Neuronal stem cell (in vitro differentiated cells): Measurements from ENCODE around the gene OSBPL10.

ENCODE experiments used
- DNase-seq: peaks from one replicate; pipeline ENCODE4 v3.0.0-alpha.2; 2013; ENCODE audit warnings: low spot score
- H2AFZ ChIP-seq: one replicate; pipeline ENCODE4 v1.6.1; 2013; ENCODE audit warnings: mild to moderate bottlenecking, low read length, inconsistent platforms
- H2AK5ac ChIP-seq: 2 replicates; pipeline ENCODE4 v1.6.1; 2013; ENCODE audit warnings: low read depth, mild to moderate bottlenecking, inconsistent platforms, low read length, moderate library complexity, mixed read lengths
- H2BK120ac ChIP-seq: 2 replicates; pipeline ENCODE4 v1.6.1; 2013; ENCODE audit warnings: low read depth, mild to moderate bottlenecking, inconsistent platforms, low read length, moderate library complexity, mixed read lengths
- H2BK12ac ChIP-seq: one replicate; pipeline ENCODE4 v1.6.1; 2013; ENCODE audit warnings: low read length, inconsistent platforms
- H2BK15ac ChIP-seq: 2 replicates; pipeline ENCODE4 v1.6.1; 2013; ENCODE audit warnings: mild to moderate bottlenecking, low read length, inconsistent platforms, mixed read lengths
- H2BK5ac ChIP-seq: one replicate; pipeline ENCODE4 v1.6.1; 2013; ENCODE audit warnings: inconsistent platforms, mild to moderate bottlenecking, low read length, moderate library complexity
- H3K14ac ChIP-seq: one replicate; pipeline ENCODE4 v1.6.1; 2013; ENCODE audit warnings: low read length, inconsistent platforms
- H3K18ac ChIP-seq: 2 replicates; pipeline ENCODE4 v1.6.1; 2013; ENCODE audit warnings: low read length, inconsistent platforms
- H3K23ac ChIP-seq: 2 replicates; pipeline ENCODE4 v1.6.1; 2013; ENCODE audit warnings: low read depth, mild to moderate bottlenecking, mixed read lengths, low read length, inconsistent platforms; ENCODE audit not compliant: poor library complexity
- H3K27ac ChIP-seq: replicated peaks from 3 replicates; pipeline ENCODE4 v1.5.1; 2013; ENCODE audit warnings: low read length, inconsistent platforms
- H3K27me3 ChIP-seq, 3 experiments: 2 replicates each; pipeline ENCODE4 v1.6.1; 2013; ENCODE audit warnings: low read length in 3 of 3, mild to moderate bottlenecking in 2 of 3, inconsistent platforms in 1 of 3, low read depth in 1 of 3, mixed read lengths in 1 of 3, moderate library complexity in 1 of 3; ENCODE audit not compliant: control insufficient read depth in 3 of 3, insufficient read depth in 3 of 3
- H3K36me3 ChIP-seq, 2 donors: replicated peaks in 1 of 2; 2 replicates each; pipeline ENCODE4 v1.6.1; 2013; ENCODE audit warnings: low read length in 2 of 2; ENCODE audit not compliant: control insufficient read depth in 2 of 2, insufficient read depth in 2 of 2
- H3K4ac ChIP-seq: 2 replicates; pipeline ENCODE4 v1.6.1; 2013; ENCODE audit warnings: inconsistent platforms, mild to moderate bottlenecking, low read length, moderate library complexity
- H3K4me1 ChIP-seq, 2 donors: 1 replicate in 1 of 2; 2 replicates in 1 of 2; pipeline ENCODE4 v1.6.1; 2013; ENCODE audit warnings: low read length in 2 of 2, low read depth in 1 of 2; ENCODE audit not compliant: control insufficient read depth in 2 of 2, insufficient read depth in 1 of 2
- H3K4me2 ChIP-seq: one replicate; pipeline ENCODE4 v1.6.1; 2013; ENCODE audit warnings: mild to moderate bottlenecking, low read length, inconsistent platforms; ENCODE audit not compliant: insufficient read depth, poor library complexity, severe bottlenecking
- H3K4me3 ChIP-seq, 2 donors: 2 replicates each; pipeline ENCODE4 v1.5.1; 2013; ENCODE audit warnings: low read length in 2 of 2, mild to moderate bottlenecking in 2 of 2, inconsistent platforms in 1 of 2, moderate library complexity in 1 of 2
- H3K79me1 ChIP-seq: one replicate; pipeline ENCODE4 v1.6.1; 2013; ENCODE audit warnings: low read depth, mild to moderate bottlenecking, inconsistent platforms, low read length, moderate library complexity
- H3K9ac ChIP-seq: one replicate; pipeline ENCODE4 v1.6.1; 2013; ENCODE audit warnings: mild to moderate bottlenecking, low read depth, low read length, inconsistent platforms; ENCODE audit not compliant: poor library complexity
- H3K9me3 ChIP-seq, 2 donors: replicated peaks in 1 of 2; 2 replicates each; pipeline versions ENCODE3 to v1.6.1; 2013; ENCODE audit warnings: low read length in 2 of 2, mild to moderate bottlenecking in 2 of 2, inconsistent platforms in 1 of 2, low read depth in 1 of 2, mixed read lengths in 1 of 2, moderate library complexity in 1 of 2; ENCODE audit not compliant: control insufficient read depth in 2 of 2, insufficient read depth in 1 of 2
- H4K8ac ChIP-seq: one replicate; pipeline ENCODE4 v1.6.1; 2013; ENCODE audit warnings: low read depth, mild to moderate bottlenecking, inconsistent platforms, low read length, moderate library complexity
- H4K91ac ChIP-seq: one replicate; pipeline ENCODE4 v1.6.1; 2013; ENCODE audit warnings: low read length, low read depth, mild to moderate bottlenecking, inconsistent platforms; ENCODE audit not compliant: poor library complexity
- WGBS, 2 donors: extraction: QIAGEN DNeasy Blood & Tissue Kit; methylation state at CpG; one replicate each; pipeline ENCODE4 v1.1.7; 2013; ENCODE audit warnings: missing lambda C conversion rate in 2 of 2, mixed read lengths in 1 of 2; ENCODE audit not compliant: insufficient read length in 2 of 2, insufficient replicate concordance in 1 of 2; ENCODE audit errors: extremely low coverage in 2 of 2; 5-methylcytosine and 5-hydroxymethylcytosine counted together

The OSBPL10 gene

GRCh38 chr3:31767920-31768319 is 213.1 kb downstream of the OSBPL10 start:
- Histone ChIP-seq H3K79me1 (no peaks in the 10 kb centered on the region), H2BK15ac (no peak overlapping the region), H4K91ac (no peak overlapping the region), H3K36me3 (no peaks in the 10 kb centered on the region), H3K27ac (no peak overlapping the region), H2BK5ac (no peak overlapping the region), H2AK5ac (no peak overlapping the region), H3K4me2 (no peak overlapping the region), H3K4ac (no peak overlapping the region), H3K23ac (no peak overlapping the region), H3K27me3 (no peaks in the 10 kb centered on the region), H3K9me3 (no peaks in the 10 kb centered on the region), H3K18ac (no peak overlapping the region), H3K14ac (no peak overlapping the region), H2AFZ (no peak overlapping the region), H2BK12ac (no peak overlapping the region), H3K4me3 (no peak overlapping the region), H3K9ac (no peak overlapping the region), H3K4me1 (no peaks in the 10 kb centered on the region), H2BK120ac (no peak overlapping the region), H4K8ac (no peak overlapping the region)
- no CpG with 5 or more reads among the region's 8 CpGs for WGBS, 2 donors
- DNase-seq, result no peak

GRCh38 chr3:31766669-31767068 is 214.4 kb downstream of the OSBPL10 start:
- Histone ChIP-seq H2BK5ac (no peak overlapping the region), H3K18ac (no peak overlapping the region), H3K27ac (no peak overlapping the region), H3K4me1 (peaks cover 0 to 2% of the 10 kb centered on the region in 2 donors), H3K79me1 (no peaks in the 10 kb centered on the region), H3K14ac (no peak overlapping the region), H4K8ac (no peak overlapping the region), H3K4me3 (no peak overlapping the region), H2AFZ (no peak overlapping the region), H4K91ac (no peak overlapping the region), H3K9ac (no peak overlapping the region), H2BK120ac (no peak overlapping the region), H3K4ac (no peak overlapping the region), H2BK15ac (no peak overlapping the region), H3K36me3 (no peaks in the 10 kb centered on the region), H3K23ac (no peak overlapping the region), H3K4me2 (no peak overlapping the region), H3K27me3 (no peaks in the 10 kb centered on the region), H2AK5ac (no peak overlapping the region), H2BK12ac (no peak overlapping the region), H3K9me3 (no peaks in the 10 kb centered on the region)
- DNase-seq, result no peak

GRCh38 chr3:31765871-31766270 is 215.2 kb downstream of the OSBPL10 start:
- no peak overlapping the region for H3K4me3 ChIP-seq
- no CpG with 5 or more reads among the region's 4 CpGs for WGBS, 2 donors

GRCh38 chr3:31763731-31764130 is 217.3 kb downstream of the OSBPL10 start:
- H3K27ac ChIP-seq, result no peak overlapping the region
- WGBS, 2 donors, result no CpG with 5 or more reads among the region's 3 CpGs
- H2BK120ac ChIP-seq, result no peak overlapping the region
- no peak overlapping the region for H3K9ac ChIP-seq
- no peak overlapping the region for H3K4ac ChIP-seq
- H3K14ac ChIP-seq, result no peak overlapping the region
- DNase-seq, result no peak
- H2AFZ ChIP-seq, result no peak overlapping the region
- no peak overlapping the region for H2BK15ac ChIP-seq
- no peak overlapping the region for H3K4me3 ChIP-seq
- H2BK12ac ChIP-seq, result no peak overlapping the region
- H3K4me2 ChIP-seq, result no peak overlapping the region
- H3K18ac ChIP-seq, result no peak overlapping the region
- no peak overlapping the region for H2AK5ac ChIP-seq
- H3K23ac ChIP-seq, result no peak overlapping the region
- peaks cover 0 to 2% of the 10 kb centered on the region in 2 donors for H3K4me1 ChIP-seq
- H4K8ac ChIP-seq, result no peak overlapping the region
- H2BK5ac ChIP-seq, result no peak overlapping the region
- no peaks in the 10 kb centered on the region for H3K36me3 ChIP-seq
- no peak overlapping the region for H4K91ac ChIP-seq
- H3K27me3 ChIP-seq, result no peaks in the 10 kb centered on the region
- H3K79me1 ChIP-seq, result no peaks in the 10 kb centered on the region
- no peaks in the 10 kb centered on the region for H3K9me3 ChIP-seq

More at GRCh38 chr3:31765871-31766270, 215.2 kb downstream of the OSBPL10 start:
- DNase-seq, result no peak
- Histone ChIP-seq H4K8ac (no peak overlapping the region), H3K4ac (no peak overlapping the region), H3K14ac (no peak overlapping the region), H2BK120ac (no peak overlapping the region), H2AFZ (no peak overlapping the region), H3K4me1 (peaks cover 0 to 2% of the 10 kb centered on the region in 2 donors), H2BK5ac (no peak overlapping the region), H3K23ac (no peak overlapping the region), H2BK15ac (no peak overlapping the region), H3K9me3 (no peaks in the 10 kb centered on the region), H3K18ac (no peak overlapping the region), H3K27ac (no peak overlapping the region), H3K9ac (no peak overlapping the region), H2BK12ac (no peak overlapping the region), H3K36me3 (no peaks in the 10 kb centered on the region), H3K27me3 (no peaks in the 10 kb centered on the region), H4K91ac (no peak overlapping the region), H2AK5ac (no peak overlapping the region), H3K79me1 (no peaks in the 10 kb centered on the region), H3K4me2 (no peak overlapping the region)
